ENCODE data around the gene KRT36. TPM values are rescaled to one million over a fixed set of nuclear protein-coding genes. Genes with fewer than 3 reads are reported as not detected.

Gene KRT36
- total and polyA plus RNA-seq, 2 of the 8 experiments (the other 6 are each of a cell fraction or from before 2014, with no cell fraction given): not detected

GRCh38 chr17:41539071-41539492 is 49.4 kb upstream of the KRT36 start:
- H3K4me2 ChIP-seq (ENCODE audit: insufficient read depth in 1 of 2, low read depth in 2 of 2, low read length in 2 of 2): peak overlapping the region in 1 of 2 experiments; percentile 26; a peak in 1 of 4 replicates

More at GRCh38 chr17:41539071-41539492, 49.4 kb upstream of the KRT36 start:
- Histone ChIP-seq H3K79me2 (ENCODE audit: control insufficient read depth in 1 of 2, insufficient read depth in 2 of 2, low read length in 2 of 2) (no peaks in the 10 kb centered on the region), H2BK120ac (replicated peaks; ENCODE audit: low read depth, low read length) (no peak overlapping the region), H4K91ac (replicated peaks; ENCODE audit: insufficient read length, low read length) (no peak overlapping the region), H2BK12ac (ENCODE audit: low read depth, low read length) (peak overlapping the region; percentile 71), H4K8ac (ENCODE audit: extremely low read depth, insufficient read depth, low read length) (no peak overlapping the region), H3K4me3 (ENCODE audit: extremely low read depth in 1 of 4, insufficient read depth in 2 of 4, low read depth in 3 of 4, low read length in 4 of 4) (no peak overlapping the region), H3K27ac (ENCODE audit: low read depth, low read length) (no peak overlapping the region), H2BK5ac (ENCODE audit: low read depth, low read length) (peak overlapping the region; percentile 52; the same call in 1 of the 2 replicates), H3K79me1 (ENCODE audit: low read depth, low read length) (no peaks in the 10 kb centered on the region), H3K9ac (replicated peaks in 1 of 4; ENCODE audit: extremely low read depth in 1 of 4, low read depth in 3 of 4, low read length in 3 of 4) (0 out of 7 replicates have a peak overlapping the region, but pooled peaks of 1 of the 4 experiments have one; percentile 8), H3K4ac (replicated peaks; ENCODE audit: insufficient read length, low read depth, low read length) (no peak overlapping the region), H3K14ac (ENCODE audit: insufficient read length) (no peak overlapping the region), H3K9me3 (ENCODE audit: insufficient read depth in 2 of 2, low read depth in 1 of 2, low read length in 1 of 2) (no peaks in the 10 kb centered on the region), H3K56ac (replicated peaks; ENCODE audit: insufficient read length, low read depth, low read length) (no peak overlapping the region), H2BK20ac (ENCODE audit: low read length) (peak overlapping the region; percentile 93; the same call in 1 of the 2 replicates), H3K18ac (ENCODE audit: extremely low read depth, low read length) (peak overlapping the region; percentile 71), H2BK15ac (ENCODE audit: low read length) (peak overlapping the region; percentile 83; the same call in 1 of the 2 replicates), H3K36me3 (ENCODE audit: control insufficient read depth in 2 of 4, insufficient read depth in 4 of 4, low read length in 3 of 4) (no peaks in the 10 kb centered on the region), H3K23me2 (ENCODE audit: low read depth, low read length) (no peaks in the 10 kb centered on the region), H4K20me1 (replicated peaks in 1 of 2; ENCODE audit: control insufficient read depth in 1 of 2, insufficient read depth in 2 of 2, low read length in 2 of 2) (no peaks in the 10 kb centered on the region), H2AK5ac (ENCODE audit: low read depth, low read length) (no peak overlapping the region), H3K23ac (ENCODE audit: insufficient read length) (no peak overlapping the region), H3K4me1 (replicated peaks in 1 of 4; ENCODE audit: control insufficient read depth in 3 of 4, insufficient read depth in 4 of 4, low read length in 3 of 4) (peaks cover 10 to 23% (median 16%) of the 10 kb centered on the region in 4 experiments), H4K5ac (ENCODE audit: insufficient read length, low read depth, low read length) (peak overlapping the region; percentile 2), H2AFZ (ENCODE audit: low read length) (no peak overlapping the region), H3K27me3 (replicated peaks in 1 of 4; ENCODE audit: control insufficient read depth in 3 of 4, extremely low read depth in 1 of 4, insufficient read depth in 3 of 4, low read length in 3 of 4) (no peaks in the 10 kb centered on the region; a peak in 1 of 7 replicates)
- FAIRE-seq: no peak
- TF ChIP-seq TEAD4 (IDR thresholded peaks at IDR 0.05; ENCODE audit: low read depth, low read length) (peak; percentile 52), CHD1 (IDR thresholded peaks at IDR 0.05; ENCODE audit: low read depth, low read length) (no peak), CTCF (IDR thresholded peaks at IDR 0.05; ENCODE audit: control extremely low read depth in 1 of 3, insufficient read depth in 1 of 3, low read depth in 1 of 3, low read length in 3 of 3) (no peak)
- CTCF ChIA-PET (ENCODE audit: partially characterized antibody): interaction anchor here (0.7 to 15.1 kb wide), 3 partner anchors 10 to 89 kb away, joined by 3 to 427 read pairs (median 48); partner anchors contain the start of genes KRT13, KRT35 and KRT36
- DNase-seq (ENCODE audit: low read depth in 1 of 2, low spot score in 2 of 2): no peak
- WGBS, 2 experiments (ENCODE audit: extremely low coverage in 1 of 2, insufficient coverage in 1 of 2, insufficient read length in 1 of 2, insufficient replicate concordance in 2 of 2, low coverage in 1 of 2, low lambda C conversion rate in 2 of 2, missing lambda C conversion rate in 1 of 2): 75% methylated on average over 5 of the region's 5 CpGs; no CpG with 5 or more reads in 1 of the 2 experiments
- POLR2A ChIA-PET (ENCODE audit: partially characterized antibody): interaction anchor here (16.2 kb wide), 1 partner anchor 13 kb away, joined by 293 read pairs; the partner anchor contains the start of gene KRT19
